Right lobe of liver (tissue), 6 donors: ENCODE results near the gene RGS6. TPM values are rescaled to one million over a fixed set of nuclear protein-coding genes. Genes with fewer than 3 reads are reported as not detected.

ENCODE experiments used
- ATAC-seq, 4 donors: fragments of 200-7000 bp; cut with Tn5 transposase; one replicate each; pipeline ENCODE4 v1.9.1; 2020; ENCODE audit warnings: mild to moderate bottlenecking in 4 of 4, moderate library complexity in 4 of 4
- DNase-seq, 3 donors: peaks; one replicate each; pipeline ENCODE4 v3.0.0-alpha.2; 2020
- H3K27ac ChIP-seq, 3 donors: fragments of 200-600 bp; one replicate each; pipeline ENCODE4 v1.8.0; 2022
- H3K27me3 ChIP-seq, 2 donors: fragments of 200-600 bp; one replicate each; pipeline ENCODE4 v1.8.0; 2022
- H3K36me3 ChIP-seq, 4 donors: fragments of 200-600 bp; sonication (generic) in 1 of 4; one replicate each; pipeline versions ENCODE4 v1.5.1 to v1.8.0; 2017 to 2022; ENCODE audit warnings: control low read depth in 1 of 4
- H3K4me1 ChIP-seq, 4 donors: fragments of 200-600 bp; sonication (generic) in 1 of 4; one replicate each; pipeline versions ENCODE4 v1.5.1 to v1.8.0; 2017 to 2022; ENCODE audit warnings: control low read depth in 1 of 4
- H3K4me3 ChIP-seq, 3 donors: fragments of 200-600 bp; one replicate each; pipeline ENCODE4 v1.8.0; 2022
- H3K9me3 ChIP-seq, 4 donors: fragments of 200-600 bp; sonication (generic) in 1 of 4; one replicate each; pipeline versions ENCODE4 v1.5.1 to v1.8.0; 2017 to 2022; ENCODE audit warnings: control low read depth in 1 of 4
- POLR2A ChIP-seq: fragments of 450-650 bp; IDR thresholded peaks from one replicate; pipeline ENCODE4 v1.6.1; 2017; ENCODE audit warnings: antibody characterized with exemption, mild to moderate bottlenecking
- WGBS: methylation state at CpG from one replicate; pipeline ENCODE4 v1.1.6; 2018; ENCODE audit warnings: low coverage, low lambda C conversion rate; ENCODE audit not compliant: insufficient coverage; ENCODE audit errors: missing lambda C conversion rate; 5-methylcytosine and 5-hydroxymethylcytosine counted together
- intact Hi-C, 2 donors: fragments of 100-400 bp; cut with DNase I; formaldehyde crosslinking; loops; one replicate each; pipeline versions ENCODE4 v1.11.2 to v1.14.1; 2022
- total RNA-seq, 6 experiments: library from RNA; depleted of rRNA in 2 of 6; stranded (reverse); fragments of >200 nt in 2 of 6; fragmentation: NEBNext Ultra II Directional in 3 of 6; extraction: Animal tissue kit (Norgen Biotek cat#: 25700) in 3 of 6; gene quantifications; one replicate each; pipeline versions ENCODE4 v1.1.0 to v1.2.4, GENCODE V29; 2016 to 2023
- TF ChIP-seq, protein P1 (sequence below), 4 donors: fragments of 200-600 bp in 3 of 4; fragments of 450-650 bp in 1 of 4; IDR thresholded peaks; one replicate each; pipeline versions ENCODE4 v1.5.1 to v1.8.0; 2016 to 2022; ENCODE audit warnings: antibody characterized with exemption in 4 of 4, mild to moderate bottlenecking in 2 of 4
- donor health status: DM: no; HTN: yes; CAD: no.
- donor health status: DM: no; HTN: no; CAD: no.
- donor health status: DM: no; HTN: no; CAD: no.
- donor health status: DM: no; HTN: yes; CAD: no.
- donor health status: DM: no; HTN: yes; CAD: no.

RGS6 gene
- total RNA-seq, 6 experiments from 2014 or later, result 0.07 TPM; not detected in 5

- DNase-seq, result no peak
- no peak for TF ChIP-seq POLR2A
- TF ChIP-seq, protein P1, sequence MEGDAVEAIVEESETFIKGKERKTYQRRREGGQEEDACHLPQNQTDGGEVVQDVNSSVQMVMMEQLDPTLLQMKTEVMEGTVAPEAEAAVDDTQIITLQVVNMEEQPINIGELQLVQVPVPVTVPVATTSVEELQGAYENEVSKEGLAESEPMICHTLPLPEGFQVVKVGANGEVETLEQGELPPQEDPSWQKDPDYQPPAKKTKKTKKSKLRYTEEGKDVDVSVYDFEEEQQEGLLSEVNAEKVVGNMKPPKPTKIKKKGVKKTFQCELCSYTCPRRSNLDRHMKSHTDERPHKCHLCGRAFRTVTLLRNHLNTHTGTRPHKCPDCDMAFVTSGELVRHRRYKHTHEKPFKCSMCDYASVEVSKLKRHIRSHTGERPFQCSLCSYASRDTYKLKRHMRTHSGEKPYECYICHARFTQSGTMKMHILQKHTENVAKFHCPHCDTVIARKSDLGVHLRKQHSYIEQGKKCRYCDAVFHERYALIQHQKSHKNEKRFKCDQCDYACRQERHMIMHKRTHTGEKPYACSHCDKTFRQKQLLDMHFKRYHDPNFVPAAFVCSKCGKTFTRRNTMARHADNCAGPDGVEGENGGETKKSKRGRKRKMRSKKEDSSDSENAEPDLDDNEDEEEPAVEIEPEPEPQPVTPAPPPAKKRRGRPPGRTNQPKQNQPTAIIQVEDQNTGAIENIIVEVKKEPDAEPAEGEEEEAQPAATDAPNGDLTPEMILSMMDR (IDR thresholded peaks at IDR 0.05), result no peak
- 77% methylated on average over 6 of the region's 7 CpGs for WGBS
Observed at GRCh38 chr14:72389200-72389599, 457.0 kb downstream of the RGS6 start.

GRCh38 chr14:72401101-72401625, 468.9 kb downstream of the RGS6 start:
- no peaks in the 10 kb centered on the region for H3K27me3 ChIP-seq
- intact Hi-C loops, result no loop called here
- no peak for DNase-seq
- H3K36me3 ChIP-seq, result no peaks in the 10 kb centered on the region
- 57% methylated on average over 4 of the region's 4 CpGs for WGBS
- H3K27ac ChIP-seq, result no peak overlapping the region
- no peaks in the 10 kb centered on the region for H3K4me1 ChIP-seq
- TF ChIP-seq, protein P1 (IDR thresholded peaks at IDR 0.05), result no peak
- no peak for TF ChIP-seq POLR2A
- ATAC-seq, result no peak
- H3K9me3 ChIP-seq, result no peaks in the 10 kb centered on the region
- H3K4me3 ChIP-seq, result no peak overlapping the region

More at GRCh38 chr14:72389200-72389599, 457.0 kb downstream of the RGS6 start:
- Histone ChIP-seq H3K36me3 (no peaks in the 10 kb centered on the region), H3K27me3 (no peaks in the 10 kb centered on the region), H3K27ac (no peak overlapping the region), H3K9me3 (no peaks in the 10 kb centered on the region), H3K4me3 (no peak overlapping the region), H3K4me1 (no peaks in the 10 kb centered on the region)
- intact Hi-C loops, result no loop called here
- ATAC-seq, result no peak

GRCh38 chr14:72401632-72402376, 469.6 kb downstream of the RGS6 start:
- H3K9me3 ChIP-seq, result no peaks in the 10 kb centered on the region
- TF ChIP-seq, protein P1 (IDR thresholded peaks at IDR 0.05), result no peak
- TF ChIP-seq POLR2A, result no peak
- no peak overlapping the region for H3K4me3 ChIP-seq
- no peak for DNase-seq
- intact Hi-C loops, result no loop called here
- H3K27me3 ChIP-seq, result no peaks in the 10 kb centered on the region
- no peak for ATAC-seq
- H3K36me3 ChIP-seq, result no peaks in the 10 kb centered on the region
- H3K27ac ChIP-seq, result no peak overlapping the region
- no peaks in the 10 kb centered on the region for H3K4me1 ChIP-seq
- 26% methylated on average over 6 of the region's 8 CpGs for WGBS

DNA sequence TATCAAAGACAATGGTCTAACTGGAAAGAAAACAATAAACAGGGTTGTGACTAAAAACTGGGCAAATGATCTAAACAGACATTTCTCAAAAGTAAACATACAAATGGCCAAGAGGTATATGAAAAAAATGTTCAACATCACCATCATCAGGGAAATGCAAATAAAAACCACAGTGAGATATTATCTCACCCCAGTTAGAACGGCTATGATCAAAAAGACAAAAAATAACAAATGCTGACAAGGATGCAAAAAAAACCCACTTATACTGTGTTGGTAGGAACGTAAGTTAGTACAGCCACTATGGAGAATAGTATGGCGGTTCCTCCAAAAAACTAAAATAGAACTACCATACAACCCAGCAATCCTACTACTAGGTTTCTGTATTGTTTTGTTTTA, 470.1 kb downstream of the RGS6 start:
- TF ChIP-seq, protein P1 (IDR thresholded peaks at IDR 0.05), result no peak
- no peak for TF ChIP-seq POLR2A
- 41% methylated on average over 3 of the region's 3 CpGs for WGBS
- Histone ChIP-seq H3K9me3 (no peaks in the 10 kb centered on the region), H3K27ac (no peak overlapping the region), H3K36me3 (no peaks in the 10 kb centered on the region), H3K4me3 (no peak overlapping the region), H3K27me3 (no peaks in the 10 kb centered on the region), H3K4me1 (no peaks in the 10 kb centered on the region)
- ATAC-seq (no peak), DNase-seq (no peak)
- intact Hi-C loops, result no loop called here
